Left lung (tissue), 10 donors: ENCODE data around the gene DEPP1. TPM values are rescaled to one million over a fixed set of nuclear protein-coding genes. Genes with fewer than 3 reads are reported as not detected.

Experiments
- ATAC-seq: fragments of 200-7000 bp; cut with Tn5 transposase; one replicate; pipeline ENCODE4 v1.9.1; 2020; ENCODE audit warnings: moderate library complexity
- DNase-seq, 4 donors: peaks; one replicate each; pipeline ENCODE4 v3.0.0-alpha.2; 2013 to 2020
- H3K27ac ChIP-seq, 2 donors: fragments of 200-600 bp; sonication (generic) in 1 of 2; one replicate each; pipeline versions ENCODE4 v1.5.0 to v1.8.0; 2020 to 2021
- H3K27me3 ChIP-seq, 2 donors: fragments of 200-600 bp; sonication (generic) in 1 of 2; one replicate each; pipeline versions ENCODE4 v1.5.0 to v1.8.0; 2020 to 2021
- H3K36me3 ChIP-seq, 2 donors: fragments of 200-600 bp; sonication (generic) in 1 of 2; one replicate each; pipeline versions ENCODE4 v1.5.0 to v1.8.0; 2020 to 2021
- H3K4me1 ChIP-seq, 2 donors: fragments of 200-600 bp; one replicate each; pipeline ENCODE4 v1.8.0; 2021
- H3K4me3 ChIP-seq, 2 donors: fragments of 200-600 bp; sonication (generic) in 1 of 2; one replicate each; pipeline versions ENCODE4 v1.5.0 to v1.8.0; 2020 to 2021; ENCODE audit warnings: mild to moderate bottlenecking in 1 of 2
- H3K9me3 ChIP-seq, 2 donors: fragments of 200-600 bp; sonication (generic) in 1 of 2; one replicate each; pipeline versions ENCODE4 v1.5.0 to v1.8.0; 2020 to 2021
- intact Hi-C, 2 donors: fragments of 100-400 bp; cut with DNase I; formaldehyde crosslinking; loops; one replicate each; pipeline versions ENCODE4 v1.11.2 to v1.14.2; 2022
- polyA plus RNA-seq, 6 donors: library from polyadenylated mRNA; unstranded; fragments of 120-200 nt; gene quantifications; one replicate each; pipeline ENCODE4 v1.2.1, GENCODE V29; 2013; ENCODE audit not compliant: insufficient read length in 6 of 6
- total RNA-seq, 2 donors: library from RNA; stranded (reverse); fragmentation: NEBNext Ultra II Directional; extraction: Animal tissue kit (Norgen Biotek cat#: 25700); gene quantifications; one replicate each; pipeline ENCODE4 v1.2.1, GENCODE V29; 2021
- TF ChIP-seq, protein P1 (sequence below), 2 donors: fragments of 200-600 bp; sonication (generic) in 1 of 2; IDR thresholded peaks; one replicate each; pipeline versions ENCODE4 v1.5.0 to v1.8.0; 2021; ENCODE audit warnings: antibody characterized with exemption in 2 of 2
- donor health status: DM: no; HTN: yes; CAD: no.
- donor health status: DM: no; HTN: no; CAD: no.

Gene DEPP1
- total and polyA plus RNA-seq, 8 donors = 18.5 to 59.8 (median 28.3) TPM

DNA sequence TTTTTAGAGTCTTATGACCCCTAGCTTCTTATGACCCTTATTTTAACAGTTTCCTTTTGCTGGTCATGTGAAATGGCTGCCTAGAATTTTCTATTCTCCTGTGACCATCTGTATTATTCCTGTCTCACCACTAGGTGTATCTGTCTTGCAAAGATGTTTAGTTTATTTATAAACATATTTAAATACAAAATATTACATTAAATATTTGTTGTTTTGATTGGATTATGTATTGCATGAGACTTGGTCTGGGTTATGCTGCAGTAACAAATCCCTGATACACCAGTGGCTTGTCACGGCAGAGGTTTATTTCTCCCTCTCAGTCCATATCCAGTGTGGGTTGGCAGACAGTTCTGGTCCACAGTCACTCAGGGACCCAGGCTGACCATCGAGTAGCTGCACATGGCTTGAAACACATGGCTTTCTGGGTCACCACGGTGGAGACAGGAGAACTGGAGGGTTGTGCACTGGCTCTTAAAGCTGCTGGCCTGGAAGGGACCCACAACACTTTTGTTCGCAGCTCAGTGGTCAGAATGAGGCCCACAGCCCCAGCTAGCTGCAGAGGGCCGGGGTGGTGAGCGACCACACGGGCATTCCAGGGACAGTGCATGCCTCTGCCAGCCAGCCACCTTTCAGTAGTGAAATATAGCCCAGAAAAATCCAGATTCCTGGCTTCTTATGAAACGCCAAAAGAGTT, 11.6 kb downstream of the DEPP1 start:
- no peak for DNase-seq
- H3K9me3 ChIP-seq = no peaks in the 10 kb centered on the region
- peaks cover 0 to 24% of the 10 kb centered on the region in 2 donors for H3K36me3 ChIP-seq
- no peak overlapping the region for H3K4me3 ChIP-seq
- no peak for ATAC-seq
- TF ChIP-seq, protein P1, sequence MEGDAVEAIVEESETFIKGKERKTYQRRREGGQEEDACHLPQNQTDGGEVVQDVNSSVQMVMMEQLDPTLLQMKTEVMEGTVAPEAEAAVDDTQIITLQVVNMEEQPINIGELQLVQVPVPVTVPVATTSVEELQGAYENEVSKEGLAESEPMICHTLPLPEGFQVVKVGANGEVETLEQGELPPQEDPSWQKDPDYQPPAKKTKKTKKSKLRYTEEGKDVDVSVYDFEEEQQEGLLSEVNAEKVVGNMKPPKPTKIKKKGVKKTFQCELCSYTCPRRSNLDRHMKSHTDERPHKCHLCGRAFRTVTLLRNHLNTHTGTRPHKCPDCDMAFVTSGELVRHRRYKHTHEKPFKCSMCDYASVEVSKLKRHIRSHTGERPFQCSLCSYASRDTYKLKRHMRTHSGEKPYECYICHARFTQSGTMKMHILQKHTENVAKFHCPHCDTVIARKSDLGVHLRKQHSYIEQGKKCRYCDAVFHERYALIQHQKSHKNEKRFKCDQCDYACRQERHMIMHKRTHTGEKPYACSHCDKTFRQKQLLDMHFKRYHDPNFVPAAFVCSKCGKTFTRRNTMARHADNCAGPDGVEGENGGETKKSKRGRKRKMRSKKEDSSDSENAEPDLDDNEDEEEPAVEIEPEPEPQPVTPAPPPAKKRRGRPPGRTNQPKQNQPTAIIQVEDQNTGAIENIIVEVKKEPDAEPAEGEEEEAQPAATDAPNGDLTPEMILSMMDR (IDR thresholded peaks at IDR 0.05) = peak in 1 of 2 donors; percentile 11
- intact Hi-C loops = no loop called here
- peak overlapping the region; percentile 68 to 86 for H3K27ac ChIP-seq
- H3K4me1 ChIP-seq = peaks cover 51 to 92% of the 10 kb centered on the region in 2 donors
- H3K27me3 ChIP-seq = no peaks in the 10 kb centered on the region

GRCh38 chr10:44966129-44966815, 12.3 kb downstream of the DEPP1 start:
- Histone ChIP-seq H3K27me3 (no peaks in the 10 kb centered on the region), H3K9me3 (no peaks in the 10 kb centered on the region), H3K4me3 (no peak overlapping the region), H3K36me3 (peaks cover 0 to 17% of the 10 kb centered on the region in 2 donors), H3K4me1 (peaks cover 51 to 92% of the 10 kb centered on the region in 2 donors), H3K27ac (peak overlapping the region; percentile 68 to 86)
- TF ChIP-seq, protein P1 (IDR thresholded peaks at IDR 0.05) = no peak
- no peak for DNase-seq
- ATAC-seq = peak; percentile 3
- intact Hi-C loops = no loop called here

DNA sequence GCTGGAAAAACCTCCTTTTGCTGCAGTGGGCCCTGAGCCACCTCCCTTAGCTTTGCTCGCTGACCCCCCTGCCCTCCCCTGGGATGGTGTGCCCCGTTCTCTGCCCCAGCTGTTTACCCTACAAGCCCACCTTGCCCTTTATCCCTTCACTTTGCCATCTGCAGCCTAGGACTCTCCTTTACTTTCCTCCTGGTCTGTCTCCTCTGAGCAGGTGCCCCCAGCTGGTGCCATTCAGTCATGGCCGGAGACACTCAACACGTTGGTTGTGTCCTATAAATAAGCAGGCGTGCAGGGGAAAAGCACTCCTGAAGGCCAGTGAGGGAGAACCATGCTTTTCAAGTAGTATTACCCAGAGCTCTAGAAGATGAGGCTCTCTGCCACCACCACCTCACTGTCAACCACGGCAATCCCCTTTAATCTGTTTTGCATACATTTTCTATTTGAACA, 12.9 kb downstream of the DEPP1 start:
- TF ChIP-seq, protein P1 (IDR thresholded peaks at IDR 0.05) = no peak
- intact Hi-C loops = no loop called here
- ATAC-seq (no peak), DNase-seq (no peak)
- peaks cover 0 to 11% of the 10 kb centered on the region in 2 donors for H3K36me3 ChIP-seq
- no peaks in the 10 kb centered on the region for H3K9me3 ChIP-seq
- no peaks in the 10 kb centered on the region for H3K27me3 ChIP-seq
- H3K4me1 ChIP-seq = peaks cover 53 to 93% of the 10 kb centered on the region in 2 donors
- no peak overlapping the region for H3K4me3 ChIP-seq
- H3K27ac ChIP-seq = peak overlapping the region; percentile 68 to 86

DNA sequence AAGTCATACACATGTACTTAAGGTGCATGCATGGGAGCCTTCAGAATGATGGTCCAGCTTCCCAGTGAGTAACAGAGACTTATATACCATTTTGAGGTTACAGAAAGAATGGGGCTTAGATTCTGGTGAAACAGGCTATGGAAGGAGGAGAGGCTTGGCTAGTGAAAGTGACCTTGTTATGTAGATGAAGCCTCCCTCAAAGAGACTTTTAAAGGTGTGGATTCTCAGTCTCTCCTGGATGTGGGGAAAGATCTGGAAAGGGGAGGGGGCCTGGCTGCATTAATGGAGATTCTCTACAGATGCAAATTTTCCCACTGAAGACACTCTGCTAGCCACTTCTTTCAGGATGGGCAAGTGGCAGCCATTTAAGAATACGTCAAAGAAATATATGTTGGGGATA, 13.5 kb downstream of the DEPP1 start:
- no peak for ATAC-seq
- Histone ChIP-seq H3K9me3 (no peaks in the 10 kb centered on the region), H3K4me3 (no peak overlapping the region), H3K36me3 (peaks cover 0 to 5% of the 10 kb centered on the region in 2 donors), H3K4me1 (peaks cover 58 to 99% of the 10 kb centered on the region in 2 donors), H3K27ac (peak overlapping the region; percentile 68 to 86), H3K27me3 (no peaks in the 10 kb centered on the region)
- DNase-seq = no peak
- intact Hi-C loops = no loop called here
- TF ChIP-seq, protein P1 (IDR thresholded peaks at IDR 0.05) = no peak
